HepG2 (cell line): ENCODE results near the gene COQ8A.

Source experiments
- CTCF ChIP-seq: sonication (generic); formaldehyde crosslinking; IDR thresholded peaks from 2 replicates; pipeline ENCODE4 v1.5.0; 2020; ENCODE audit warnings: mild to moderate bottlenecking, missing genetic modification reagents, moderate library complexity
- E2F2 ChIP-seq: sonication (generic); formaldehyde crosslinking; IDR thresholded peaks from 2 replicates; pipeline ENCODE4 v1.4.0; 2020; ENCODE audit warnings: missing genetic modification reagents, borderline replicate concordance
- HDAC1 ChIP-seq: sonication (generic); formaldehyde crosslinking; IDR thresholded peaks from 2 replicates; pipeline ENCODE4 v1.5.1; 2020; ENCODE audit warnings: mild to moderate bottlenecking, missing genetic modification reagents
- HNRNPH1 ChIP-seq: fragments of 200-400 bp; formaldehyde crosslinking; optimal IDR thresholded peaks from 2 replicates; pipeline ENCODE3; 2017; ENCODE audit warnings: mild to moderate bottlenecking, low read depth, low read length
- MAFG ChIP-seq: sonication (generic); formaldehyde crosslinking; IDR thresholded peaks from 2 replicates; pipeline ENCODE4 v1.5.1; 2020; ENCODE audit warnings: mild to moderate bottlenecking, missing genetic modification reagents
- SP1 ChIP-seq, 2 experiments: fragments of 450-650 bp in 1 of 2; sonication (generic) in 1 of 2; formaldehyde crosslinking in 1 of 2; IDR thresholded peaks; 2 replicates each; pipeline versions ENCODE4 v1.4.0 to v1.6.1; 2016 to 2020; ENCODE audit warnings: missing genetic modification reagents in 1 of 2

- TF ChIP-seq E2F2 (no peak), MAFG (CRISPR knock-in tag) (no peak), HDAC1 (CRISPR knock-in tag) (no peak), CTCF (CRISPR knock-in tag) (no peak), SP1 (IDR thresholded peaks at IDR 0.05) (no peak), SP1 (CRISPR knock-in tag; IDR thresholded peaks at IDR 0.05) (no peak), HNRNPH1 (no peak)
Observed at GRCh38 chr1:227006226-227006796, 66.2 kb downstream of the COQ8A start.
